RPMI8226 (cell line): Measurements from ENCODE around the gene TPH2.

Source experiments
- DNase-seq: peaks from one replicate; pipeline ENCODE4 v3.0.0-alpha.2; 2015

The TPH2 gene

GRCh38 chr12:72037006-72037795, 98.6 kb downstream of the TPH2 start:
- DNase-seq, result no peak

DNA sequence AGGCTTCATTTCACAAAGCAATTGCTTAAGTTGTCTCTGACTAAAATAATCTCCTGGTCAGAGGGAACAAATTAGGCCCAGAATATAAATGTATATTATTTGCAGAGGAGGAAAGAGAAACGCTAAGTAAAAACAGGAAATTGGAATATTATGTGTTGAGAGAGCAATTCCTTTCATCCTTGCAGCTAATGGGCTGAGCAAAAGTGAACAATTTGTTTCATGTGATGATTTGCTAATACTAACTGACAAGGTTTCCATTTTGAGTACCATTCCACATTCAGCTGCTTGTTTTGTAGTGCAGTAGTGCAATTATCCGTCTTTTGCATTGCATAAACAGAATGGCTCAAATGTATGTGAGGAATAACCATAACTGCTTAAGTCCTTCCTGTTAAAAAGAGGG, 103.2 kb downstream of the TPH2 start:
- DNase-seq, result no peak

- DNase-seq, result no peak
Observed at GRCh38 chr12:72053604-72054003, 115.0 kb downstream of the TPH2 start.

DNA sequence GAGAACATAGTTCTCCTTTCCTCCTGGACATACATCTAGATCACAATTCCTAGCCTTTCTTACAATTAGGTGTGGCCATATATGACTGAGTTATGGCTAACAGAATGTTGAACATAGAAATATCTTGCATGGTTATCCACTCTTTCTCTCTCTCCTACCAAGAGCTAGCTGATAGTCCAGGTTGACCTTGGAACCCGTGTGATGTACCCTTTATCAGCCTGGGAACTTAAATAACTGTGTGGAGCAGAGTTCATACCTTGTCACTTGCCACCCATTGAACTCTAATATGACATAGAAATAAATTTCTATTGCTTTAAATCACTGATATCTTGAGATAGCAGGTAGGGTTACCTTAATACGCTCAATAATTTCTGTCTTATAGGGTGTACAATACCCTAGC, 115.9 kb downstream of the TPH2 start:
- DNase-seq, result no peak

- peak; percentile 5 for DNase-seq
Observed at GRCh38 chr12:72057330-72057914, 118.8 kb downstream of the TPH2 start.

DNA sequence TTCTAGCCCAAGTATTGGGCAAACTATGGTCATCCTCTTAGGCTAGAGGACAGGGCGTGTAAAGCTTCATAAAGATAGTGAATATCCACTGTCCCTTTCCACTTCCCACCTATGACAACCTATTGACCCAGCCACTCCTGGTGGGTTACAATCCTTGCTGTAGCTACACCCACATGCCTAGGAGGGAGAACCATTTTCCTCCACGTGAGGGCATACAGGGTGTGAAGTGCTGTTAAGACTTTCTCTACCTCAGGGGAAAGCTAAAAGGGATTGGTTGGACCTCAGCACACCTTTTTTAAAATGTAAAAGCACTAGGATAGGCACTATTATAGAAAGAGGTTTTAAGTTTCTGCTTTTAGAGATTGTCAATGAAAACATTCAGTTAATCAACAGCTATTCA, 124.4 kb downstream of the TPH2 start:
- DNase-seq, result no peak

DNA sequence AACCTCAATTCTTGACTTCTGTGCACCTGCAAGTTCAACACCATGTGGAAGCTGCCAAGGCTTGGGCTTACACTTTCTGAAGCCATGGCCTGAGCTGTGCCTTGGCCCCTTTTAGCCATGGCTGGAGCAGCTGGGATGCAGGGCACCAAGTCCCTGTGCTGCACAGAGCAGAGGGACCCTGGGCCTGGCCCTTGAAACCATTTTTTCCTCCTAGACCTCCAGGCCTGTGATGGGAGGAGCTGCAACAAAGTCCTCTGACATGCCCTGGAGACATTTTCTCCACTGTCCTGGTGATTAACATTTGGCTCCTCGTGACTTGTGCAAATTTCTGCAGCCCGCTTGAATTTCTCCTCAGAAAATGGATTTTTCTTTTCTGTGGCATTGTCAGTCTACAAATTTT, 132.4 kb downstream of the TPH2 start:
- no peak for DNase-seq

DNA sequence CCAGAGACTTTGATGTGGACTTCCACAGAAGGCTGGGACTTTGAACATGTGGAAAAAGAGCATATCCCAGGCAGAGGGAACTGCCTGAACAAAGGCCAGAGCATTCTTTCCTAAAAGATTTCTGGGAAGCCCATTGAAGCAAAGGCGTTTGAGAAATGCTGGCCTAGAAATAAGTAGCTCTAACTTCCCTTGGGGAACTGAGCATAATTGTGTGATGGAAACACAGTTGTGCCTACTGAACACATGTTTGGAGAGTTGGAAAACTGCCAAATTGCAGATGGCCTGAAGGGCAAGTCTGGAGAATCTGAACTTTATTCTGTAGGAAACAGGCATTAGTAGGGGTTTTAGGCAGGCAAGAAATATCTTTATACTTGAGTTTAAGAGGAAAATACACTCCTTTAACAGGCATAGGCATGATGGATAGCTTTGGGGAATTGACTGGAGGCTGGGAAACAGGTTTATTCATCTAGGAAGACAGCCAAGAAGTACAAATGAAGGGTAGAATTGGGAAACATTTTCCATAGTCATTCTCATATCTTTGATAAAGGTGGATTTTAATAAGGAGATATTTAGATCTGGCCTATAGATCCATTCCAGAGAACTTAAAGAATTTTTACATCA, 134.1 kb downstream of the TPH2 start:
- peak; percentile 3 for DNase-seq

- DNase-seq, result no peak
Observed at GRCh38 chr12:72074065-72074464, 135.4 kb downstream of the TPH2 start.

GRCh38 chr12:72074956-72075355, 136.3 kb downstream of the TPH2 start:
- DNase-seq, result no peak

GRCh38 chr12:72075401-72075800, 136.8 kb downstream of the TPH2 start:
- no peak for DNase-seq

- DNase-seq, result no peak
Observed at GRCh38 chr12:72075891-72076557, 137.4 kb downstream of the TPH2 start.

DNA sequence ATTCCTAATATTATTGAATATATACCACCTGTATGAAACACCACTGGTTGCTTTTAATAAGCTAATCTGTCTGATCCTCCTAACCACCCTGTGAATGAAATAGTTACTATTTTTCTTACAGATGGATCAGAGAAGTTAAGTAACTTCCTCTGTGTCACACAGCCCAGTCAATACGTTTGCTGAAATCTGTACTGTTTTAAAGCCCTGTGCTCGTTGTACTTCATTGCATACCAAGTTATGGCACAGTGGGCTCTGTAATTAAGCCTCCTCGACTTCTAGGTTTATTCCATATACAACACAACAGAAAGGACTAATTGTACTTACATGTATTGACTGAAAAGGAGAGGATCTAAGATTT, 137.9 kb downstream of the TPH2 start:
- no peak for DNase-seq

DNA sequence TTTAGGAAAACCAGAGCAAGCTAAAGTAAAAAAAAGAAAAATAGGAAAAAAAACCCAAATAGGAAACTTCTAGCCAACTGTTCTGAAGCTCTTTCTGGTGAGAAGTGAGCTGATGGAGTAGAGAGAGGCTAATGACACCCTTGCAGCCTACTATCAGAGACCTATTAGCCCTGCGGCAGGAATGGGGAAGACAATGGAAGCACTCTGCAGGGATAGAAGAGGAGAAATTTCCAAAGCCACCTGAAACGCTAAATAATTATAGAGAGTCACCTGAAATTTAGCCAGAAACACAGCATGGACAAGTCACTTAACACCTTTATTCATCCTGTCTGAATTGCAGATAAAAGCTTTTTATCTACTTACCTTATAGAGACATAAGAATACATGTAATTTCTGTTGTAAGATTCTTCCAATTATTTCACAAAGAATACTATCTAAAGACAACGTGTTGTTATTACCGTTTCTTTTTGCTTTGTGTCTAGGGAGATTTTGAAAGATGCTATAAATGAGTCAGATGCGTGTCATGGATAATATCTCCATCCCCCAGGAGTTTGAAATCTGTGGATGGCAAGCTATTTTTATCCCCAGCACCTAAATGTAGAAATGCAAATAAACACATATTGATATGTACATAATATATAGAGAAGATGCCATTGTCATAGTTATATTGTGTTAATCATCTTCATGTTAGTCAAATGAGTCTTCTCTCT, 138.6 kb downstream of the TPH2 start:
- no peak for DNase-seq

DNA sequence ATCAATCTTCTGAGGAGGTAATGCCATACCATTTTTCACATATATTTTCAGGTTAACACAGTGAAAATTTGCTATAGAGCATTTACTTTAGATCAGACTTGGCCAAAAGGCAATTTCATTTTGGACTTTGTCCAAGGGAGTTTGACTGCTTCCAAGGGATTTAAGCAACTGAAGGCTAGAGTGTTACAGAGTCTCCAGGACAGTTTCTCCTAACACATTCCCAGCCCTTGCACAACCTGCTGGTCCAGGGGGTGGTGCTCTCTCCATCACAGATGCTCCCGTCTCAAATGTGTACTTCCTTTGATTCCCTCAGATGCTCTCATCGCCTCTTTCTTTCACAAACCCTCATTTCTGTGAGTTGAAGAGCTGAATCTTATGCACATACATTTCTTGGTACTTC, 143.1 kb downstream of the TPH2 start:
- no peak for DNase-seq
